ENCODE results near the gene NAV2. TPM values are rescaled to one million over a fixed set of nuclear protein-coding genes. Genes with fewer than 3 reads are reported as not detected.

Gene NAV2
- total and polyA plus RNA-seq, 2 experiments from 2014 or later: 26.0 to 45.0 TPM

GRCh38 chr11:19962801-19963175, 250.2 kb downstream of the NAV2 start:
- H3K4me1 ChIP-seq (ENCODE audit: insufficient read depth): no peaks in the 10 kb centered on the region
- Mint-ChIP-seq H3K27ac (no peak overlapping the region), H3K36me3 (ENCODE audit: low read depth) (peaks cover 27% of the 10 kb centered on the region), H3K4me1 (peaks cover 6% of the 10 kb centered on the region), H3K27me3 (ENCODE audit: insufficient read depth, low read depth, poor library complexity) (no peaks in the 10 kb centered on the region), H3K9me3 (no peaks in the 10 kb centered on the region), H3K4me3 (no peak overlapping the region)
- no peak overlapping the region for H3K4me2 ChIP-seq
- no peaks in the 10 kb centered on the region for H3K27me3 ChIP-seq (ENCODE audit: insufficient read depth)
- peaks cover 7% of the 10 kb centered on the region for H4K20me1 ChIP-seq (replicated peaks; ENCODE audit: insufficient read depth)
- no peak for ATAC-seq
- H3K9me2 ChIP-seq (ENCODE audit: insufficient read depth): 0 out of 2 replicates have a peak, but pooled peaks cover 3% of the 10 kb centered on the region
- H3K36me3 ChIP-seq (ENCODE audit: insufficient read depth): no peaks in the 10 kb centered on the region
- no peak for TF ChIP-seq ZNF462 (CRISPR knock-in tag; IDR thresholded peaks at IDR 0.05)
- TF ChIP-seq ZNF331 (CRISPR knock-in tag; IDR thresholded peaks at IDR 0.05; ENCODE audit: low read depth): no peak
- no peak for TF ChIP-seq EZH2 (IDR thresholded peaks at IDR 0.05; ENCODE audit: low read depth, unreplicated experiment)
- TF ChIP-seq STAT1 (IDR thresholded peaks at IDR 0.05; ENCODE audit: unreplicated experiment): no peak
- TF ChIP-seq REST (IDR thresholded peaks at IDR 0.05; ENCODE audit: unreplicated experiment): no peak
- H3K27ac ChIP-seq (ENCODE audit: low read depth): 0 out of 2 replicates have a peak overlapping the region, but pooled peaks have one; percentile 45
- H3K4me3 ChIP-seq: no peak overlapping the region
- DNase-seq (ENCODE audit: low spot score): no peak
- no peaks in the 10 kb centered on the region for H3K79me2 ChIP-seq (replicated peaks; ENCODE audit: insufficient read depth)
- no peaks in the 10 kb centered on the region for H3F3A ChIP-seq (replicated peaks; ENCODE audit: low read depth)
- no peak overlapping the region for H2AFZ ChIP-seq

Measured in GM23338 (cell line).